Measurements from ENCODE around the gene SLC7A1. TPM values are rescaled to one million over a fixed set of nuclear protein-coding genes. Genes with fewer than 3 reads are reported as not detected.

SLC7A1 gene
- polyA plus RNA-seq, 3 donors = 0.89 to 2.2 (median 0.92) TPM

GRCh38 chr13:29483211-29483610 lies 112.3 kb downstream of the SLC7A1 start:
- Histone ChIP-seq H3K4me2 (replicated peaks; ENCODE audit: extremely low read depth, low read length, poor library complexity, severe bottlenecking) (no peak overlapping the region), H3K27ac (ENCODE audit: low read depth in 1 of 2, low read length in 2 of 2) (no peak overlapping the region), H3K36me3 (replicated peaks in 1 of 2; ENCODE audit: control insufficient read depth in 1 of 2, insufficient read depth in 2 of 2, low read length in 2 of 2) (no peaks in the 10 kb centered on the region), H3K79me2 (ENCODE audit: insufficient read depth, low read length) (no peaks in the 10 kb centered on the region), H3K9ac (ENCODE audit: insufficient read depth, low read length, poor library complexity, severe bottlenecking) (no peak overlapping the region), H3K4me1 (ENCODE audit: control insufficient read depth in 1 of 2, insufficient read depth in 2 of 2, low read length in 2 of 2) (peaks cover 5 to 7% of the 10 kb centered on the region in 2 donors), H2AFZ (ENCODE audit: insufficient read depth, low read depth, low read length, poor library complexity, severe bottlenecking) (no peak overlapping the region), H3K4me3 (replicated peaks in 1 of 3; ENCODE audit: low read depth in 2 of 3, low read length in 3 of 3) (no peak overlapping the region), H4K20me1 (ENCODE audit: insufficient read depth, low read length) (no peaks in the 10 kb centered on the region), H3K9me3 (replicated peaks in 1 of 2; ENCODE audit: control insufficient read depth in 1 of 2, insufficient read depth in 1 of 2, low read length in 2 of 2) (no peaks in the 10 kb centered on the region), H3K27me3 (ENCODE audit: control insufficient read depth in 2 of 2, insufficient read depth in 2 of 2, low read length in 2 of 2) (no peaks in the 10 kb centered on the region)
- no peak for DNase-seq
- no peaks in the 10 kb centered on the region for H3K9me3 Mint-ChIP-seq
- no peaks in the 10 kb centered on the region for H3K36me3 Mint-ChIP-seq
- TF ChIP-seq CTCF (IDR thresholded peaks at IDR 0.05) = no peak
- no peak overlapping the region for H3K4me3 Mint-ChIP-seq
- no peak overlapping the region for H3K27ac Mint-ChIP-seq
- H3K27me3 Mint-ChIP-seq (ENCODE audit: low read depth in 3 of 3) = peaks cover 1 to 11% (median 2%) of the 10 kb centered on the region in 3 donors
- peaks cover 9% of the 10 kb centered on the region for H3K4me1 Mint-ChIP-seq
- intact Hi-C loops (cut with micrococcal nuclease) = no loop called here
- WGBS (ENCODE audit: insufficient coverage) = 96% methylated on average over 15 of the region's 15 CpGs

GRCh38 chr13:29482504-29482903 lies 113.0 kb downstream of the SLC7A1 start:
- Mint-ChIP-seq H3K4me3 (no peak overlapping the region), H3K9me3 (no peaks in the 10 kb centered on the region), H3K4me1 (peaks cover 9% of the 10 kb centered on the region), H3K27ac (no peak overlapping the region), H3K36me3 (no peaks in the 10 kb centered on the region), H3K27me3 (ENCODE audit: low read depth in 3 of 3) (peaks cover 1 to 10% (median 2%) of the 10 kb centered on the region in 3 donors)
- Histone ChIP-seq H2AFZ (ENCODE audit: insufficient read depth, low read depth, low read length, poor library complexity, severe bottlenecking) (peak overlapping the region; percentile 38), H3K79me2 (ENCODE audit: insufficient read depth, low read length) (no peaks in the 10 kb centered on the region), H3K36me3 (replicated peaks in 1 of 2; ENCODE audit: control insufficient read depth in 1 of 2, insufficient read depth in 2 of 2, low read length in 2 of 2) (no peaks in the 10 kb centered on the region), H3K27me3 (ENCODE audit: control insufficient read depth in 2 of 2, insufficient read depth in 2 of 2, low read length in 2 of 2) (no peaks in the 10 kb centered on the region), H4K20me1 (ENCODE audit: insufficient read depth, low read length) (no peaks in the 10 kb centered on the region), H3K4me1 (ENCODE audit: control insufficient read depth in 1 of 2, insufficient read depth in 2 of 2, low read length in 2 of 2) (peaks cover 5 to 7% of the 10 kb centered on the region in 2 donors), H3K4me2 (replicated peaks; ENCODE audit: extremely low read depth, low read length, poor library complexity, severe bottlenecking) (no peak overlapping the region), H3K4me3 (replicated peaks in 1 of 3; ENCODE audit: low read depth in 2 of 3, low read length in 3 of 3) (no peak overlapping the region), H3K9me3 (replicated peaks in 1 of 2; ENCODE audit: control insufficient read depth in 1 of 2, insufficient read depth in 1 of 2, low read length in 2 of 2) (no peaks in the 10 kb centered on the region), H3K27ac (ENCODE audit: low read depth in 1 of 2, low read length in 2 of 2) (no peak overlapping the region), H3K9ac (ENCODE audit: insufficient read depth, low read length, poor library complexity, severe bottlenecking) (no peak overlapping the region)
- 80% methylated on average over 1 of the region's 4 CpGs for WGBS (ENCODE audit: insufficient coverage)
- intact Hi-C loops (cut with micrococcal nuclease) = no loop called here
- DNase-seq = no peak
- TF ChIP-seq CTCF (IDR thresholded peaks at IDR 0.05) = no peak

Measured in CD14-positive monocyte (primary cell).